ENCODE data around the gene CAPN11. TPM values are rescaled to one million over a fixed set of nuclear protein-coding genes. Genes with fewer than 3 reads are reported as not detected.

Gene CAPN11
- total and polyA plus RNA-seq, 2 experiments from 2014 or later, result 1.1 to 1.7 TPM

DNA sequence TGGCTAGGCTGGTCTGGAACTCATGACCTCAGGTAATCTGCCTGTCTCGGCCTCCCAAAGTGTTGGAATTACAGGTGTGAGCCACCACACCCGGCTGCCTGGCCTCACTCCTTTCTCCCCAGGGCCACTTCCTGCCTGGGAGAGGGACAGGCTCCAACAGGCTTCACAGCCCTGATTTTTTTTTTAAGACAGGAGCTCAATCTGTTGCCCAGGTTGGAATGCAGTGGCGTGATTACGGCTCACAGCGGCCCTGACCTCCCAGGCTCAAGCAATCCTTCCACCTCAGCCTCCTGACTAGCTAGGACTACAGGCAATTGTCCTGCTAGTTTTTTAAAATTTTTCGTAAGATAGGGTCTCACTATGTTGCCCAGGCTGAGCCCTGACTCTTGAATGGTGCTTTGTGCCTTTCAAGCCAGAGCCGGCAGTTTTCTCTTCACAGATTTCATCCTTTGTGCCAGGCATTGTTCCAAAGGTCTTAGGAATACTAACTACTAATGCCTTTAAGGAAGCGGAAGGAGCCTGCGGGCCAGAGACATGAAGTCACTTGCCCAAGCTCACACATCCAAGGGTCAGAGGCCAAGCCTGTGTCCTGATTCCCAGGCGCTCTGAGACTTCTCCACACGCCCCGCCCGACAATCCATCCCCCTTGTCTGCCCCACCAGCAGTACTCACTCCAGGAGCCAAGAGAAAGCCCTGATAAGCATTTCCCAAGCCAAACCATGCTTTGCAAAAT is 19.2 kb downstream of the CAPN11 start:
- H3K27me3 ChIP-seq (ENCODE audit: insufficient read depth), result no peaks in the 10 kb centered on the region
- H3K27me3 Mint-ChIP-seq (ENCODE audit: insufficient read depth, low read depth, poor library complexity), result peaks cover 24% of the 10 kb centered on the region
- H3K27ac ChIP-seq (ENCODE audit: low read depth), result no peak overlapping the region
- H3K4me3 Mint-ChIP-seq, result no peak overlapping the region
- no peak for DNase-seq (ENCODE audit: low spot score)
- H3F3A ChIP-seq (replicated peaks; ENCODE audit: low read depth), result no peaks in the 10 kb centered on the region
- H3K9me2 ChIP-seq (ENCODE audit: insufficient read depth), result no peaks in the 10 kb centered on the region
- no peaks in the 10 kb centered on the region for H3K36me3 ChIP-seq (ENCODE audit: insufficient read depth)
- peaks cover 11% of the 10 kb centered on the region for H3K4me1 Mint-ChIP-seq
- no peaks in the 10 kb centered on the region for H3K9me3 Mint-ChIP-seq
- no peak for TF ChIP-seq EZH2 (IDR thresholded peaks at IDR 0.05; ENCODE audit: low read depth, unreplicated experiment)
- TF ChIP-seq, protein P1, sequence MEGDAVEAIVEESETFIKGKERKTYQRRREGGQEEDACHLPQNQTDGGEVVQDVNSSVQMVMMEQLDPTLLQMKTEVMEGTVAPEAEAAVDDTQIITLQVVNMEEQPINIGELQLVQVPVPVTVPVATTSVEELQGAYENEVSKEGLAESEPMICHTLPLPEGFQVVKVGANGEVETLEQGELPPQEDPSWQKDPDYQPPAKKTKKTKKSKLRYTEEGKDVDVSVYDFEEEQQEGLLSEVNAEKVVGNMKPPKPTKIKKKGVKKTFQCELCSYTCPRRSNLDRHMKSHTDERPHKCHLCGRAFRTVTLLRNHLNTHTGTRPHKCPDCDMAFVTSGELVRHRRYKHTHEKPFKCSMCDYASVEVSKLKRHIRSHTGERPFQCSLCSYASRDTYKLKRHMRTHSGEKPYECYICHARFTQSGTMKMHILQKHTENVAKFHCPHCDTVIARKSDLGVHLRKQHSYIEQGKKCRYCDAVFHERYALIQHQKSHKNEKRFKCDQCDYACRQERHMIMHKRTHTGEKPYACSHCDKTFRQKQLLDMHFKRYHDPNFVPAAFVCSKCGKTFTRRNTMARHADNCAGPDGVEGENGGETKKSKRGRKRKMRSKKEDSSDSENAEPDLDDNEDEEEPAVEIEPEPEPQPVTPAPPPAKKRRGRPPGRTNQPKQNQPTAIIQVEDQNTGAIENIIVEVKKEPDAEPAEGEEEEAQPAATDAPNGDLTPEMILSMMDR (conservative IDR thresholded peaks at IDR 0.05; ENCODE audit: low read depth in 2 of 2), result no peak
- no peaks in the 10 kb centered on the region for H4K20me1 ChIP-seq (replicated peaks; ENCODE audit: insufficient read depth)
- H3K4me2 ChIP-seq, result no peak overlapping the region
- no peaks in the 10 kb centered on the region for H3K79me2 ChIP-seq (replicated peaks; ENCODE audit: insufficient read depth)
- H3K36me3 Mint-ChIP-seq (ENCODE audit: low read depth), result no peaks in the 10 kb centered on the region; the same call in 2 of the 3 replicates
- H3K4me3 ChIP-seq, result no peak overlapping the region
- H3K27ac Mint-ChIP-seq, result no peak overlapping the region; the same call in 1 of the 2 replicates
- no peak for ATAC-seq
- H2AFZ ChIP-seq, result no peak overlapping the region
- no peaks in the 10 kb centered on the region for H3K4me1 ChIP-seq (ENCODE audit: insufficient read depth)

DNA sequence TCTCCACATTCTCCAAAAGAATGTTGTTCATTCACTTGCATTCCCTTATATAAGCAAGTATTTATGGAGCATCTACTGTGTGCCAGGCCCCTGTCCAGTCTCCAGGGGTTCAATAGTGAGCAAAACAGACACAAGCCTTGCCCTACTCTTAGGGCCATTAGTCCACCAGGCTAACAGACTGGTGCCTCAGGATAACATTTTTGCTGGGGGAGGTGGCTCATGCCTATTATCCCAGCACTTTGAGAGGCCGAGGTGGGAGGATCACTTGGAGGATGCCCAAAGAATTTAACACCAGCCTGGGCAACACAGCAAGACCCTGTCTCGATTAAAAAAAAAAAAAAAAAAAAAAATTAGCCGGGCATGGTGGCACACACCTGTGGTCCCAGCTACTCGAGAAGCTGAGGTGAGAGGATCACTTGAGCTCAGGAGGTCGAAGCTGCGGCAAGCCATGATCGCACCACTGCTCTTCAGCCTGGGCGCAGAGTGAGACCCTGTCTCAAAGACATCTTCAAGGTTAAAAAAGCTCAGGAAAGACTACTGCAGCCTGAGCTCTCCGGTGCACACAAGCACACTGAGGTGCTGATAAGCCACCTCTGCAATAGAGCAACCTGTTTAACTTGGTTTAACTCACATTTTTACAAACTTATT is 19.9 kb downstream of the CAPN11 start:
- TF ChIP-seq, protein P2, sequence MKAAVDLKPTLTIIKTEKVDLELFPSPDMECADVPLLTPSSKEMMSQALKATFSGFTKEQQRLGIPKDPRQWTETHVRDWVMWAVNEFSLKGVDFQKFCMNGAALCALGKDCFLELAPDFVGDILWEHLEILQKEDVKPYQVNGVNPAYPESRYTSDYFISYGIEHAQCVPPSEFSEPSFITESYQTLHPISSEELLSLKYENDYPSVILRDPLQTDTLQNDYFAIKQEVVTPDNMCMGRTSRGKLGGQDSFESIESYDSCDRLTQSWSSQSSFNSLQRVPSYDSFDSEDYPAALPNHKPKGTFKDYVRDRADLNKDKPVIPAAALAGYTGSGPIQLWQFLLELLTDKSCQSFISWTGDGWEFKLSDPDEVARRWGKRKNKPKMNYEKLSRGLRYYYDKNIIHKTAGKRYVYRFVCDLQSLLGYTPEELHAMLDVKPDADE (IDR thresholded peaks at IDR 0.05), result no peak
- TF ChIP-seq, protein P3, sequence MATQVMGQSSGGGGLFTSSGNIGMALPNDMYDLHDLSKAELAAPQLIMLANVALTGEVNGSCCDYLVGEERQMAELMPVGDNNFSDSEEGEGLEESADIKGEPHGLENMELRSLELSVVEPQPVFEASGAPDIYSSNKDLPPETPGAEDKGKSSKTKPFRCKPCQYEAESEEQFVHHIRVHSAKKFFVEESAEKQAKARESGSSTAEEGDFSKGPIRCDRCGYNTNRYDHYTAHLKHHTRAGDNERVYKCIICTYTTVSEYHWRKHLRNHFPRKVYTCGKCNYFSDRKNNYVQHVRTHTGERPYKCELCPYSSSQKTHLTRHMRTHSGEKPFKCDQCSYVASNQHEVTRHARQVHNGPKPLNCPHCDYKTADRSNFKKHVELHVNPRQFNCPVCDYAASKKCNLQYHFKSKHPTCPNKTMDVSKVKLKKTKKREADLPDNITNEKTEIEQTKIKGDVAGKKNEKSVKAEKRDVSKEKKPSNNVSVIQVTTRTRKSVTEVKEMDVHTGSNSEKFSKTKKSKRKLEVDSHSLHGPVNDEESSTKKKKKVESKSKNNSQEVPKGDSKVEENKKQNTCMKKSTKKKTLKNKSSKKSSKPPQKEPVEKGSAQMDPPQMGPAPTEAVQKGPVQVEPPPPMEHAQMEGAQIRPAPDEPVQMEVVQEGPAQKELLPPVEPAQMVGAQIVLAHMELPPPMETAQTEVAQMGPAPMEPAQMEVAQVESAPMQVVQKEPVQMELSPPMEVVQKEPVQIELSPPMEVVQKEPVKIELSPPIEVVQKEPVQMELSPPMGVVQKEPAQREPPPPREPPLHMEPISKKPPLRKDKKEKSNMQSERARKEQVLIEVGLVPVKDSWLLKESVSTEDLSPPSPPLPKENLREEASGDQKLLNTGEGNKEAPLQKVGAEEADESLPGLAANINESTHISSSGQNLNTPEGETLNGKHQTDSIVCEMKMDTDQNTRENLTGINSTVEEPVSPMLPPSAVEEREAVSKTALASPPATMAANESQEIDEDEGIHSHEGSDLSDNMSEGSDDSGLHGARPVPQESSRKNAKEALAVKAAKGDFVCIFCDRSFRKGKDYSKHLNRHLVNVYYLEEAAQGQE (IDR thresholded peaks at IDR 0.05; ENCODE audit: unreplicated experiment), result no peak
- TF ChIP-seq STAT1 (IDR thresholded peaks at IDR 0.05; ENCODE audit: unreplicated experiment) (no peak), NANOG (IDR thresholded peaks at IDR 0.05; ENCODE audit: borderline replicate concordance) (no peak)
- H3K79me2 ChIP-seq (replicated peaks; ENCODE audit: insufficient read depth), result no peaks in the 10 kb centered on the region
- no peaks in the 10 kb centered on the region; the same call in 1 of the 2 replicates for H3K4me1 ChIP-seq (ENCODE audit: insufficient read depth)
- ATAC-seq (no peak), DNase-seq (ENCODE audit: low spot score) (no peak)
- Mint-ChIP-seq H3K36me3 (ENCODE audit: low read depth) (no peaks in the 10 kb centered on the region; the same call in 2 of the 3 replicates), H3K4me3 (no peak overlapping the region), H3K27me3 (ENCODE audit: insufficient read depth, low read depth, poor library complexity) (peaks cover 25% of the 10 kb centered on the region), H3K4me1 (peaks cover 18% of the 10 kb centered on the region), H3K27ac (no peak overlapping the region), H3K9me3 (no peaks in the 10 kb centered on the region)
- no peak overlapping the region for H3K4me3 ChIP-seq
- no peak overlapping the region for H2AFZ ChIP-seq
- H3K27ac ChIP-seq (ENCODE audit: low read depth), result no peak overlapping the region
- H4K20me1 ChIP-seq (replicated peaks; ENCODE audit: insufficient read depth), result no peaks in the 10 kb centered on the region
- H3K27me3 ChIP-seq (ENCODE audit: insufficient read depth), result no peaks in the 10 kb centered on the region
- no peaks in the 10 kb centered on the region for H3K9me2 ChIP-seq (ENCODE audit: insufficient read depth)
- no peak overlapping the region for H3K4me2 ChIP-seq
- H3K36me3 ChIP-seq (ENCODE audit: insufficient read depth), result no peaks in the 10 kb centered on the region
- no peaks in the 10 kb centered on the region for H3F3A ChIP-seq (replicated peaks; ENCODE audit: low read depth)

Data from GM23338 (cell line).